ENCODE data around the gene SH3RF3.

DNA sequence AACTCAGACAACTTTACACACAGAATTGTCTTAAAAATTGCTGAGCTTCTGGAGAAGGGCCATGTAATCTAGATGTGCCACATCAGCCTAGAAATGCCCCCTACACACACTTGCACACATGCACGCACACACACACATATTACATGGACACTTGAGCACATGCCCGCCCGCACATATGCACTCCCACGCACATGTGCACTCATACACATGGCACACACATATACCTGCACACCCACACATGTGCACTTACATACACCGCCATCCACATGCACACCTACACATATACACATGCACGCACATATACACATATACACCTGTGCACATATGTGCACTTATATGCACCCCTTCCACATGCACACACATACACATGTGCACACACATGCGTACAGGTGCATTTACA, 271.1 kb downstream of the SH3RF3 start:
- TF ChIP-seq, protein P1, sequence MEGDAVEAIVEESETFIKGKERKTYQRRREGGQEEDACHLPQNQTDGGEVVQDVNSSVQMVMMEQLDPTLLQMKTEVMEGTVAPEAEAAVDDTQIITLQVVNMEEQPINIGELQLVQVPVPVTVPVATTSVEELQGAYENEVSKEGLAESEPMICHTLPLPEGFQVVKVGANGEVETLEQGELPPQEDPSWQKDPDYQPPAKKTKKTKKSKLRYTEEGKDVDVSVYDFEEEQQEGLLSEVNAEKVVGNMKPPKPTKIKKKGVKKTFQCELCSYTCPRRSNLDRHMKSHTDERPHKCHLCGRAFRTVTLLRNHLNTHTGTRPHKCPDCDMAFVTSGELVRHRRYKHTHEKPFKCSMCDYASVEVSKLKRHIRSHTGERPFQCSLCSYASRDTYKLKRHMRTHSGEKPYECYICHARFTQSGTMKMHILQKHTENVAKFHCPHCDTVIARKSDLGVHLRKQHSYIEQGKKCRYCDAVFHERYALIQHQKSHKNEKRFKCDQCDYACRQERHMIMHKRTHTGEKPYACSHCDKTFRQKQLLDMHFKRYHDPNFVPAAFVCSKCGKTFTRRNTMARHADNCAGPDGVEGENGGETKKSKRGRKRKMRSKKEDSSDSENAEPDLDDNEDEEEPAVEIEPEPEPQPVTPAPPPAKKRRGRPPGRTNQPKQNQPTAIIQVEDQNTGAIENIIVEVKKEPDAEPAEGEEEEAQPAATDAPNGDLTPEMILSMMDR (IDR thresholded peaks at IDR 0.05) = no peak
- TF ChIP-seq EZH2 (IDR thresholded peaks at IDR 0.05) = no peak
